ENCODE results near the gene PDLIM5.
A peak's percentile ranks its signal among the peaks of the same experiment; 100 is the strongest.

PDLIM5 gene

GRCh38 chr4:94495408-94495807 lies 43.7 kb downstream of the PDLIM5 start:
- H3K4me1 ChIP-seq (ENCODE audit: control insufficient read depth, insufficient read depth, low read length), result peaks cover 5% of the 10 kb centered on the region; the same call in 1 of the 2 replicates
- peaks cover 6% of the 10 kb centered on the region; the same call in 1 of the 2 replicates for H3K9me3 ChIP-seq (ENCODE audit: control insufficient read depth, insufficient read depth, low read length)
- no peak overlapping the region for H3K4me3 ChIP-seq (ENCODE audit: low read depth, low read length)
- H3K9ac ChIP-seq (ENCODE audit: low read depth, low read length), result no peak overlapping the region
- H3K36me3 ChIP-seq (ENCODE audit: control insufficient read depth, insufficient read depth, low read length), result no peaks in the 10 kb centered on the region
- H3K27ac ChIP-seq (ENCODE audit: low read depth, low read length), result no peak overlapping the region
- no peaks in the 10 kb centered on the region for H3K27me3 ChIP-seq (ENCODE audit: control insufficient read depth, insufficient read depth, low read length)

GRCh38 chr4:94497690-94498089 lies 45.9 kb downstream of the PDLIM5 start:
- Histone ChIP-seq H3K9me3 (ENCODE audit: control insufficient read depth, insufficient read depth, low read length) (peaks cover 6% of the 10 kb centered on the region; the same call in 1 of the 2 replicates), H3K9ac (ENCODE audit: low read depth, low read length) (no peak overlapping the region), H3K4me3 (ENCODE audit: low read depth, low read length) (no peak overlapping the region), H3K4me1 (ENCODE audit: control insufficient read depth, insufficient read depth, low read length) (no peaks in the 10 kb centered on the region), H3K36me3 (ENCODE audit: control insufficient read depth, insufficient read depth, low read length) (no peaks in the 10 kb centered on the region), H3K27me3 (ENCODE audit: control insufficient read depth, insufficient read depth, low read length) (no peaks in the 10 kb centered on the region), H3K27ac (ENCODE audit: low read depth, low read length) (no peak overlapping the region)

- Histone ChIP-seq H3K4me1 (ENCODE audit: control insufficient read depth, insufficient read depth, low read length) (no peaks in the 10 kb centered on the region), H3K27ac (ENCODE audit: low read depth, low read length) (no peak overlapping the region), H3K9ac (ENCODE audit: low read depth, low read length) (no peak overlapping the region), H3K4me3 (ENCODE audit: low read depth, low read length) (no peak overlapping the region), H3K9me3 (ENCODE audit: control insufficient read depth, insufficient read depth, low read length) (peaks cover 6% of the 10 kb centered on the region; the same call in 1 of the 2 replicates), H3K36me3 (ENCODE audit: control insufficient read depth, insufficient read depth, low read length) (no peaks in the 10 kb centered on the region), H3K27me3 (ENCODE audit: control insufficient read depth, insufficient read depth, low read length) (no peaks in the 10 kb centered on the region)
Observed at GRCh38 chr4:94498502-94498901, 46.8 kb downstream of the PDLIM5 start.

GRCh38 chr4:94500685-94501084 lies 48.9 kb downstream of the PDLIM5 start:
- Histone ChIP-seq H3K9ac (ENCODE audit: low read depth, low read length) (no peak overlapping the region), H3K9me3 (ENCODE audit: control insufficient read depth, insufficient read depth, low read length) (peaks cover 6% of the 10 kb centered on the region; the same call in 1 of the 2 replicates), H3K36me3 (ENCODE audit: control insufficient read depth, insufficient read depth, low read length) (no peaks in the 10 kb centered on the region), H3K4me1 (ENCODE audit: control insufficient read depth, insufficient read depth, low read length) (no peaks in the 10 kb centered on the region), H3K4me3 (ENCODE audit: low read depth, low read length) (no peak overlapping the region), H3K27ac (ENCODE audit: low read depth, low read length) (no peak overlapping the region), H3K27me3 (ENCODE audit: control insufficient read depth, insufficient read depth, low read length) (no peaks in the 10 kb centered on the region)

- Histone ChIP-seq H3K4me3 (ENCODE audit: low read depth, low read length) (no peak overlapping the region), H3K9ac (ENCODE audit: low read depth, low read length) (no peak overlapping the region), H3K4me1 (ENCODE audit: control insufficient read depth, insufficient read depth, low read length) (0 out of 2 replicates have a peak, but pooled peaks cover 5% of the 10 kb centered on the region), H3K36me3 (ENCODE audit: control insufficient read depth, insufficient read depth, low read length) (no peaks in the 10 kb centered on the region), H3K27me3 (ENCODE audit: control insufficient read depth, insufficient read depth, low read length) (no peaks in the 10 kb centered on the region), H3K27ac (ENCODE audit: low read depth, low read length) (no peak overlapping the region), H3K9me3 (ENCODE audit: control insufficient read depth, insufficient read depth, low read length) (peaks cover 4% of the 10 kb centered on the region; the same call in 1 of the 2 replicates)
Observed at GRCh38 chr4:94504545-94504944, 52.8 kb downstream of the PDLIM5 start.

GRCh38 chr4:94506822-94507221 lies 55.1 kb downstream of the PDLIM5 start:
- no peak overlapping the region for H3K9ac ChIP-seq (ENCODE audit: low read depth, low read length)
- H3K27ac ChIP-seq (ENCODE audit: low read depth, low read length), result no peak overlapping the region
- H3K36me3 ChIP-seq (ENCODE audit: control insufficient read depth, insufficient read depth, low read length), result no peaks in the 10 kb centered on the region
- H3K27me3 ChIP-seq (ENCODE audit: control insufficient read depth, insufficient read depth, low read length), result no peaks in the 10 kb centered on the region
- no peaks in the 10 kb centered on the region for H3K9me3 ChIP-seq (ENCODE audit: control insufficient read depth, insufficient read depth, low read length)
- no peak overlapping the region for H3K4me3 ChIP-seq (ENCODE audit: low read depth, low read length)
- 0 out of 2 replicates have a peak, but pooled peaks cover 5% of the 10 kb centered on the region for H3K4me1 ChIP-seq (ENCODE audit: control insufficient read depth, insufficient read depth, low read length)

GRCh38 chr4:94507281-94507680 lies 55.5 kb downstream of the PDLIM5 start:
- Histone ChIP-seq H3K27ac (ENCODE audit: low read depth, low read length) (peak overlapping the region; percentile 35), H3K9ac (ENCODE audit: low read depth, low read length) (no peak overlapping the region), H3K4me1 (ENCODE audit: control insufficient read depth, insufficient read depth, low read length) (0 out of 2 replicates have a peak, but pooled peaks cover 5% of the 10 kb centered on the region)

GRCh38 chr4:94507708-94508107 lies 56.0 kb downstream of the PDLIM5 start:
- Histone ChIP-seq H3K27me3 (ENCODE audit: control insufficient read depth, insufficient read depth, low read length) (no peaks in the 10 kb centered on the region), H3K9me3 (ENCODE audit: control insufficient read depth, insufficient read depth, low read length) (no peaks in the 10 kb centered on the region), H3K36me3 (ENCODE audit: control insufficient read depth, insufficient read depth, low read length) (no peaks in the 10 kb centered on the region), H3K9ac (ENCODE audit: low read depth, low read length) (no peak overlapping the region), H3K4me1 (ENCODE audit: control insufficient read depth, insufficient read depth, low read length) (0 out of 2 replicates have a peak, but pooled peaks cover 5% of the 10 kb centered on the region), H3K27ac (ENCODE audit: low read depth, low read length) (peak overlapping the region; percentile 35), H3K4me3 (ENCODE audit: low read depth, low read length) (no peak overlapping the region)

More at GRCh38 chr4:94507281-94507680, 55.5 kb downstream of the PDLIM5 start:
- Histone ChIP-seq H3K4me3 (ENCODE audit: low read depth, low read length) (no peak overlapping the region), H3K27me3 (ENCODE audit: control insufficient read depth, insufficient read depth, low read length) (no peaks in the 10 kb centered on the region), H3K9me3 (ENCODE audit: control insufficient read depth, insufficient read depth, low read length) (no peaks in the 10 kb centered on the region), H3K36me3 (ENCODE audit: control insufficient read depth, insufficient read depth, low read length) (no peaks in the 10 kb centered on the region)

- H3K9ac ChIP-seq (ENCODE audit: low read depth, low read length), result no peak overlapping the region
- 0 out of 2 replicates have a peak, but pooled peaks cover 5% of the 10 kb centered on the region for H3K4me1 ChIP-seq (ENCODE audit: control insufficient read depth, insufficient read depth, low read length)
- no peaks in the 10 kb centered on the region for H3K9me3 ChIP-seq (ENCODE audit: control insufficient read depth, insufficient read depth, low read length)
- no peaks in the 10 kb centered on the region for H3K36me3 ChIP-seq (ENCODE audit: control insufficient read depth, insufficient read depth, low read length)
- no peak overlapping the region for H3K4me3 ChIP-seq (ENCODE audit: low read depth, low read length)
- H3K27ac ChIP-seq (ENCODE audit: low read depth, low read length), result no peak overlapping the region
- H3K27me3 ChIP-seq (ENCODE audit: control insufficient read depth, insufficient read depth, low read length), result no peaks in the 10 kb centered on the region
Observed at GRCh38 chr4:94508296-94508695, 56.6 kb downstream of the PDLIM5 start.

- no peak overlapping the region for H3K27ac ChIP-seq (ENCODE audit: low read depth, low read length)
- H3K4me1 ChIP-seq (ENCODE audit: control insufficient read depth, insufficient read depth, low read length), result 0 out of 2 replicates have a peak, but pooled peaks cover 5% of the 10 kb centered on the region
- H3K4me3 ChIP-seq (ENCODE audit: low read depth, low read length), result no peak overlapping the region
- no peak overlapping the region for H3K9ac ChIP-seq (ENCODE audit: low read depth, low read length)
- H3K9me3 ChIP-seq (ENCODE audit: control insufficient read depth, insufficient read depth, low read length), result no peaks in the 10 kb centered on the region
- H3K27me3 ChIP-seq (ENCODE audit: control insufficient read depth, insufficient read depth, low read length), result no peaks in the 10 kb centered on the region
- H3K36me3 ChIP-seq (ENCODE audit: control insufficient read depth, insufficient read depth, low read length), result no peaks in the 10 kb centered on the region
Observed at GRCh38 chr4:94508806-94509205, 57.1 kb downstream of the PDLIM5 start.

GRCh38 chr4:94511591-94511990 lies 59.8 kb downstream of the PDLIM5 start:
- Histone ChIP-seq H3K9ac (ENCODE audit: low read depth, low read length) (no peak overlapping the region), H3K27me3 (ENCODE audit: control insufficient read depth, insufficient read depth, low read length) (no peaks in the 10 kb centered on the region), H3K27ac (ENCODE audit: low read depth, low read length) (no peak overlapping the region), H3K4me1 (ENCODE audit: control insufficient read depth, insufficient read depth, low read length) (peaks cover 12% of the 10 kb centered on the region; the same call in 1 of the 2 replicates), H3K9me3 (ENCODE audit: control insufficient read depth, insufficient read depth, low read length) (no peaks in the 10 kb centered on the region), H3K4me3 (ENCODE audit: low read depth, low read length) (no peak overlapping the region), H3K36me3 (ENCODE audit: control insufficient read depth, insufficient read depth, low read length) (no peaks in the 10 kb centered on the region)
